GM18907 (cell line): ENCODE measurements around the gene ZNF337.
"Not testable (repeated sequence)": the region's sequence is repeated elsewhere in the genome, so short reads cannot be mapped to it uniquely, and the experiment has no call there.

Experiments
- ATAC-seq: cut with Tn5 transposase; IDR thresholded peaks from one replicate; pipeline ENCODE4 v1.9.1; 2021; ENCODE audit warnings: mild to moderate bottlenecking, moderate library complexity; ENCODE audit not compliant: unreplicated experiment

Gene ZNF337

GRCh38 chr20:25695532-25696370, 902 bp downstream of the ZNF337 start:
- ATAC-seq: no peak

- ATAC-seq: peak; percentile 26
Observed at GRCh38 chr20:25692499-25692898, 4.2 kb downstream of the ZNF337 start.

GRCh38 chr20:25690427-25690826, 6.2 kb downstream of the ZNF337 start:
- ATAC-seq: no peak

GRCh38 chr20:25686081-25687067, 10.3 kb downstream of the ZNF337 start:
- ATAC-seq: peak; percentile 33

GRCh38 chr20:25685276-25686080, 11.2 kb downstream of the ZNF337 start:
- ATAC-seq: peak; percentile 96

GRCh38 chr20:25683826-25684225, 12.8 kb downstream of the ZNF337 start:
- not testable (repeated sequence) for ATAC-seq

- no peak for ATAC-seq
Observed at GRCh38 chr20:25683050-25683449, 13.6 kb downstream of the ZNF337 start.

- ATAC-seq: no peak
Observed at GRCh38 chr20:25676164-25676809, 20.4 kb downstream of the ZNF337 start.

- ATAC-seq: no peak
Observed at GRCh38 chr20:25675161-25675560, 21.5 kb downstream of the ZNF337 start.

GRCh38 chr20:25672659-25673235, 23.9 kb downstream of the ZNF337 start:
- ATAC-seq: no peak

- ATAC-seq: no peak
Observed at GRCh38 chr20:25669826-25670422, 26.7 kb downstream of the ZNF337 start.

- ATAC-seq: no peak
Observed at GRCh38 chr20:25668446-25668845, 28.2 kb downstream of the ZNF337 start.

- ATAC-seq: no peak
Observed at GRCh38 chr20:25659999-25660398, 36.7 kb downstream of the ZNF337 start.

GRCh38 chr20:25654487-25654886, 42.2 kb downstream of the ZNF337 start:
- ATAC-seq: no peak

- not testable (repeated sequence) for ATAC-seq
Observed at GRCh38 chr20:25652866-25653265, 43.8 kb downstream of the ZNF337 start.

- ATAC-seq: no peak
Observed at GRCh38 chr20:25644814-25645213, 51.8 kb downstream of the ZNF337 start.

- no peak for ATAC-seq
Observed at GRCh38 chr20:25643716-25644115, 52.9 kb downstream of the ZNF337 start.

- no peak for ATAC-seq
Observed at GRCh38 chr20:25637247-25637646, 59.4 kb downstream of the ZNF337 start.

GRCh38 chr20:25632940-25633790, 63.5 kb downstream of the ZNF337 start:
- no peak for ATAC-seq
